Breast epithelium (tissue), 3 donors: Measurements from ENCODE around the gene ASCC3.

Experiments used
- CTCF ChIP-seq, 3 donors: fragments of 450-650 bp; IDR thresholded peaks; one replicate each; pipeline ENCODE4 v1.5.1; 2016 to 2017; ENCODE audit warnings: antibody characterized with exemption in 3 of 3, mild to moderate bottlenecking in 3 of 3, moderate library complexity in 3 of 3
- POLR2A ChIP-seq: fragments of 450-650 bp; IDR thresholded peaks from one replicate; pipeline ENCODE4 v1.6.1; 2016; ENCODE audit warnings: antibody characterized with exemption, mild to moderate bottlenecking, moderate library complexity

DNA sequence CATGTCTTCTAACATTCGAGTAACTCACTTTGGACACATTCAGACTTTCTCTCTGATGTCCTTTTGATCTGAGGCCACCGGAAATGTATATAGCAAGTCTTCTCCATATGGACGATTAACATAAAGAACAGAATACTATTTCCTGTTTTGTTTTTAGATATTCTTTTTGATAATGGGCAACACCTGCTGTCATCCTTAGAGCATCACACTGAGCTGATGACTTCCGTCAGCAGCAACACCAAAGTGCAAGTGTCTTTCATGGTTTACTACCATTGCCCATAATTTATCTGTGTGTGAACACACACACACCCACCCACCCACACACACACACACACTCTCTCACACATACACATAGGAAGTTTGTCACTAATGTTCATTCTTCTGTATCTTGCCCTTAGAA is 303.7 kb downstream of the ASCC3 start:
- TF ChIP-seq CTCF (IDR thresholded peaks at IDR 0.05) (no peak), POLR2A (no peak)
